ENCODE results near the gene SLC35G1. TPM values are rescaled to one million over a fixed set of nuclear protein-coding genes. Genes with fewer than 3 reads are reported as not detected.

SLC35G1 gene
- total RNA-seq, 1 experiment from 2014 or later: 6.9 TPM

DNA sequence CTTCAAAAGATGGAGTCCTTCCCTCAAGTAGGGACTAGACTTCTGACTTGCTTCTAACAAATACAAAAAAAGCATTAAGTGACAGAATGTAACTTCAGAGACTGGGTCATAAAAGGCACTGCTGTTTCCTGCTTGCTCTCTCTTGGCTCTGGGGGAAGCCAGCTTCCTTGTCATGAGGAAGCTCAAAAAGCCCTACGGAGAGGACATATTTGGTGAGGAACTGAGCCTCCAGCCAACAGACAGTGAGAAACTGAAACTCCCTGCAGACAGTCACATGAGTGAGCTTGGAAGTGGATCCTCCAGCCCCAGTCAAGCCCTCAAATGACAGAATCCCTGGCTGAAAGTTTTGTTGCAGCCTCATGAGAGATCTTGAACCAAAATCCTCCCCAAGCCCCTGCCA, 26.3 kb upstream of the SLC35G1 start:
- ATAC-seq: no peak
- TF ChIP-seq CTCF (conservative IDR thresholded peaks at IDR 0.05; ENCODE audit: low read depth, low read length): no peak
- TF ChIP-seq EZH2phosphoT487 (IDR thresholded peaks at IDR 0.05; ENCODE audit: borderline replicate concordance, low read length): no peak
- no peak for TF ChIP-seq EZH2 (IDR thresholded peaks at IDR 0.05; ENCODE audit: low read length, unreplicated experiment)
- no peak overlapping the region for H3K9ac ChIP-seq (ENCODE audit: low read length)
- H4K20me1 ChIP-seq (ENCODE audit: low read length): no peaks in the 10 kb centered on the region
- no TSS peak for BruUV-seq (replicated peaks)
- no peaks in the 10 kb centered on the region for H3F3A ChIP-seq (ENCODE audit: low read length, unreplicated experiment)
- no peaks in the 10 kb centered on the region for H3K27me3 ChIP-seq (ENCODE audit: low read length)
- H3K9me2 ChIP-seq (replicated peaks; ENCODE audit: low read length): no peaks in the 10 kb centered on the region
- no peaks in the 10 kb centered on the region for H3K36me3 ChIP-seq (ENCODE audit: low read depth, low read length)
- H3K27ac ChIP-seq (ENCODE audit: low read length): no peak overlapping the region
- no peak overlapping the region for H3K4me3 ChIP-seq (ENCODE audit: low read length)
- intact Hi-C loops (cut with micrococcal nuclease): no loop called here
- no peaks in the 10 kb centered on the region for H3K4me1 ChIP-seq (ENCODE audit: insufficient read depth, low read length)
- no peak for DNase-seq
- ChIA-PET POLR2A (ENCODE audit: unreplicated experiment) (no interaction called here), CTCF (no interaction called here)
- H3K79me2 ChIP-seq (ENCODE audit: low read length): no peaks in the 10 kb centered on the region
- H3K4me2 ChIP-seq (ENCODE audit: low read length): no peak overlapping the region
- no peak overlapping the region for H2AFZ ChIP-seq (ENCODE audit: low read length)
- no peaks in the 10 kb centered on the region for H3K9me3 ChIP-seq (ENCODE audit: low read length)

GRCh38 chr10:93871671-93872204, 22.0 kb upstream of the SLC35G1 start:
- H3K4me1 ChIP-seq (ENCODE audit: insufficient read depth, low read length): no peaks in the 10 kb centered on the region
- no peak for TF ChIP-seq CTCF (conservative IDR thresholded peaks at IDR 0.05; ENCODE audit: low read depth, low read length)
- TF ChIP-seq EZH2 (IDR thresholded peaks at IDR 0.05; ENCODE audit: low read length, unreplicated experiment): no peak
- TF ChIP-seq EZH2phosphoT487 (IDR thresholded peaks at IDR 0.05; ENCODE audit: borderline replicate concordance, low read length): no peak

GRCh38 chr10:93872375-93873158, 21.2 kb upstream of the SLC35G1 start:
- intact Hi-C loops (cut with micrococcal nuclease): no loop called here
- Histone ChIP-seq H3K9me3 (ENCODE audit: low read length) (no peaks in the 10 kb centered on the region), H3K4me3 (ENCODE audit: low read length) (no peak overlapping the region), H3K27me3 (ENCODE audit: low read length) (no peaks in the 10 kb centered on the region), H3K4me2 (ENCODE audit: low read length) (no peak overlapping the region), H3K27ac (ENCODE audit: low read length) (no peak overlapping the region), H3K4me1 (ENCODE audit: insufficient read depth, low read length) (no peaks in the 10 kb centered on the region), H2AFZ (ENCODE audit: low read length) (no peak overlapping the region; the same call in 1 of the 2 replicates), H3F3A (ENCODE audit: low read length, unreplicated experiment) (no peaks in the 10 kb centered on the region), H3K36me3 (ENCODE audit: low read depth, low read length) (no peaks in the 10 kb centered on the region), H3K79me2 (ENCODE audit: low read length) (no peaks in the 10 kb centered on the region), H4K20me1 (ENCODE audit: low read length) (no peaks in the 10 kb centered on the region), H3K9me2 (replicated peaks; ENCODE audit: low read length) (no peaks in the 10 kb centered on the region), H3K9ac (ENCODE audit: low read length) (no peak overlapping the region)
- ChIA-PET POLR2A (ENCODE audit: unreplicated experiment) (no interaction called here), CTCF (no interaction called here)
- no TSS peak for BruUV-seq (replicated peaks)
- DNase-seq (no peak), ATAC-seq (no peak)
- TF ChIP-seq CTCF (conservative IDR thresholded peaks at IDR 0.05; ENCODE audit: low read depth, low read length): no peak
- no peak for TF ChIP-seq EZH2 (IDR thresholded peaks at IDR 0.05; ENCODE audit: low read length, unreplicated experiment)
- no peak for TF ChIP-seq EZH2phosphoT487 (IDR thresholded peaks at IDR 0.05; ENCODE audit: borderline replicate concordance, low read length)

More at GRCh38 chr10:93871671-93872204, 22.0 kb upstream of the SLC35G1 start:
- Histone ChIP-seq H3K36me3 (ENCODE audit: low read depth, low read length) (no peaks in the 10 kb centered on the region), H3K9ac (ENCODE audit: low read length) (no peak overlapping the region), H3K9me2 (replicated peaks; ENCODE audit: low read length) (no peaks in the 10 kb centered on the region), H3K79me2 (ENCODE audit: low read length) (no peaks in the 10 kb centered on the region), H3K27me3 (ENCODE audit: low read length) (no peaks in the 10 kb centered on the region), H4K20me1 (ENCODE audit: low read length) (no peaks in the 10 kb centered on the region), H3F3A (ENCODE audit: low read length, unreplicated experiment) (no peaks in the 10 kb centered on the region), H3K9me3 (ENCODE audit: low read length) (no peaks in the 10 kb centered on the region), H3K4me2 (ENCODE audit: low read length) (no peak overlapping the region), H2AFZ (ENCODE audit: low read length) (no peak overlapping the region), H3K4me3 (ENCODE audit: low read length) (no peak overlapping the region), H3K27ac (ENCODE audit: low read length) (no peak overlapping the region)
- ATAC-seq: no peak
- intact Hi-C loops (cut with micrococcal nuclease): no loop called here
- BruUV-seq (replicated peaks): no TSS peak
- DNase-seq: no peak
- ChIA-PET CTCF (no interaction called here), POLR2A (ENCODE audit: unreplicated experiment) (no interaction called here)
